ENCODE data around the gene PPP1R3C.

The PPP1R3C gene

GRCh38 chr10:91601212-91601611 is 31.7 kb downstream of the PPP1R3C start:
- no peak for DNase-seq (ENCODE audit: low read depth in 2 of 2)

- DNase-seq (ENCODE audit: low read depth in 2 of 2): no peak
Measured at GRCh38 chr10:91598211-91598977, 34.5 kb downstream of the PPP1R3C start.

- no peak for DNase-seq (ENCODE audit: low read depth in 2 of 2)
Measured at GRCh38 chr10:91597197-91597881, 35.5 kb downstream of the PPP1R3C start.

GRCh38 chr10:91596825-91597196 is 36.1 kb downstream of the PPP1R3C start:
- no peak for DNase-seq (ENCODE audit: low read depth in 2 of 2)

- DNase-seq (ENCODE audit: low read depth in 2 of 2): no peak
Measured at GRCh38 chr10:91593834-91594233, 39.0 kb downstream of the PPP1R3C start.

GRCh38 chr10:91593366-91593765 is 39.5 kb downstream of the PPP1R3C start:
- DNase-seq (ENCODE audit: low read depth in 2 of 2): no peak

GRCh38 chr10:91592266-91592975 is 40.5 kb downstream of the PPP1R3C start:
- DNase-seq (ENCODE audit: low read depth in 2 of 2): no peak

- no peak for DNase-seq (ENCODE audit: low read depth in 2 of 2)
Measured at GRCh38 chr10:91591797-91592174, 41.1 kb downstream of the PPP1R3C start.

- no peak for DNase-seq (ENCODE audit: low read depth in 2 of 2)
Measured at GRCh38 chr10:91590904-91591796, 41.7 kb downstream of the PPP1R3C start.

GRCh38 chr10:91590142-91590903 is 42.5 kb downstream of the PPP1R3C start:
- no peak for DNase-seq (ENCODE audit: low read depth in 2 of 2)

- no peak for DNase-seq (ENCODE audit: low read depth in 2 of 2)
Measured at GRCh38 chr10:91589658-91590035, 43.2 kb downstream of the PPP1R3C start.

GRCh38 chr10:91589015-91589657 is 43.7 kb downstream of the PPP1R3C start:
- DNase-seq (ENCODE audit: low read depth in 2 of 2): no peak

GRCh38 chr10:91587710-91588638 is 44.9 kb downstream of the PPP1R3C start:
- DNase-seq (ENCODE audit: low read depth in 2 of 2): no peak

- no peak for DNase-seq (ENCODE audit: low read depth in 2 of 2)
Measured at GRCh38 chr10:91582153-91582554, 50.7 kb downstream of the PPP1R3C start.

GRCh38 chr10:91579329-91579985 is 53.4 kb downstream of the PPP1R3C start:
- no peak for DNase-seq (ENCODE audit: low read depth in 2 of 2)

Data from stimulated activated CD8-positive, alpha-beta memory T cell treated with anti-CD3 and anti-CD28 coated beads, Interleukin-7, amount 100 ng/mL, for 4 hours (primary cell).